ENCODE results near the gene ALG3.
"Not testable (repeated sequence)": the region's sequence is repeated elsewhere in the genome, so short reads cannot be mapped to it uniquely, and the experiment has no call there.

The ALG3 gene

GRCh38 chr3:184248454-184249411 lies at the start of gene ALG3:
TSS of gene ALG3 (minus strand) at chr3:184248962. CDS start at chr3:184248940, 22 bp downstream.
- DNase-seq = peak; percentile 68

DNA sequence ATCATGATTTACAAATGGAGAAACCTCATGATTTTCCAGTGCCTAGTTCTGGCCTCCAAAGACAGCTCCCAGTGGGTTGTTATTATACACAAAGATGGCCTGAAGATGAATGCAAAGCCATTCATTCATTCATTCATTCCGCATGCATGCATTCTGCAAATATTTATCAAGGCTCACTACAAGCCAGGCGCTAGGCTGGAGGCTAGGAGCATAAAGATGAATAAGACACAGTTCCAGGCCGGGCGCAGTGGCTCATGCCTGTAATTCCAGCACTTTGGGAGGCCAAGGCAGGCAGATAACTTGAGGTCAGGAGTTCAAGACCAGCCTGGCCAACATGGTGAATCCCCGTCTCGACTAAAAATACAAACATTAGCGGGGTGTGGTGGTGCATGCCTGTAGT lies 47.9 kb upstream of the ALG3 start:
- no peak for DNase-seq

GRCh38 chr3:184295771-184296170 lies 47.0 kb upstream of the ALG3 start:
- no peak for DNase-seq

GRCh38 chr3:184291738-184292445 lies 43.1 kb upstream of the ALG3 start:
- no peak for DNase-seq

GRCh38 chr3:184291044-184291737 lies 42.4 kb upstream of the ALG3 start:
- DNase-seq = no peak

GRCh38 chr3:184290331-184290730 lies 41.6 kb upstream of the ALG3 start:
- DNase-seq = no peak

GRCh38 chr3:184289426-184289938 lies 40.7 kb upstream of the ALG3 start:
- DNase-seq = no peak

DNA sequence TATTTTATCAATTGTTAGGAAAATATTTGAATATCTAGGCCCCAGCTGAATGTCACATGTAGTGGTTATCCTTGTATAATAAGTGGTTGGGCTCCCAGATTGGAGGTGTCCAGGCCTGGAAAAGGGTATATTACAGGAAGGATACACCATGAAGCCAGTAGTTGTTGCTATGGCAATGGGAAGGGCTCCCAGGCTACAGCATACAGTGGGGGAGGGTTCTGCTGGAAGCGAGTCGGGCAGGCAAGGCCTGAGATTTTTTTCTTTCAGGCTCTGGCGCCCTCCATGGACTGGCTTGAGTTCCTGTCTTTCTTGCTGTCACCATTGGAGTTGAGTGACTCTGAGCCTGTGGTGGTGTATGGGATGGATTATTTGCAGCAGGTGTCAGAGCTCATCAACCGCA lies 35.9 kb upstream of the ALG3 start:
- no peak for DNase-seq

DNA sequence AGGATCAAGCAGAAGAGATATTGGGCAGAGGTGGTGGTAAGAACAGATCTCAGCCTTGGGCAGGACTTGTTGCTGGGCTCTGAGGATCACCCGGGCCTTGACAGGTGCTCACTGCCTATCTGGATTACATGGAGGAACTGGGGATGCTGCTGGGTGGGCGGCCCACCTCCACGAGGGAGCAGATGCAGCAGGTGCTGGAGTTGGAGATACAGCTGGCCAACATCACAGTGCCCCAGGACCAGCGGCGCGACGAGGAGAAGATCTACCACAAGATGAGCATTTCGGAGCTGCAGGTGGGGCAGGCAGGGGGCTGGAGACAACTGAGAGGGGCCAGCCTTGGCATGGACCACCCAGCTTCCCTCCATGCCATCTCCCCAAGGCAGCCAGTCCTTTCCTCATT lies 34.9 kb upstream of the ALG3 start:
- no peak for DNase-seq

DNA sequence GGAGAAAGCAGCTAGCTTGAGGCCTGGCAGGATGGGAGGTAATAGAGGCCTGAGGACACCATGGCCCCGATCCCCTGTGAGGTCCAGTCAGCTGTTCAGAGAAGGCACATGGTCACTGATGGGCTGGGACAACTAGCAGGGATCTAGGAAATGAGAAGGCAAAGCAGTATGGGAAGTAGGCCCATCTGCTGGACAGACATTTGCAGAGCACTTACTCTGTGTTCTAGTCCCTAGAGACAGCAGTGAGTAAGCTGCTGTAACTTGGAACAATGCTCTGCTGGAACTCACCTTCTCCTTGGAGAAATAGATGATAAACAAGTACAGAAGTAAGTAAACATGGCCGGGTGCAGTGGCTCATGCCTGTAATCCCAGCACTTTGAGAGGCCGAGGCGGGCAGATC lies 34.2 kb upstream of the ALG3 start:
- no peak for DNase-seq

DNA sequence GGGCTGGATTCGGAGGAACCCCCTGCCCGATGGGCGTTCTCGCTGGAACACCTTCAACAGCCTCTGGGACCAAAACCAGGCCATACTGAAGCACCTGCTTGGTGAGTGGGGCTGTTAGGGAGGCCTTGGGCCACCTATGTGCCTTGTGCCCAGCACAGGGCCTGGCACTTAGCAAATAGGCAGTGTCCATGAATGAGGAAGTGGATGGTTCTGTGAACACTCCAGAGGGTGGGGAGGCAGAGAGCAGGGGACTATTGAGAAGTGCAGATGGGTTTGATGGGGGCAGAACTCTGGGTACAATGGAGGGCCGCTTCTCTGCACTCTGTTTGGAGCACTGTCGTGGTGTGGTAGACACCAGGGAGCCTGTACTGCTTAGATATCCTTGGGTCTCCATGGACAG lies 28.6 kb upstream of the ALG3 start:
- DNase-seq = no peak

DNA sequence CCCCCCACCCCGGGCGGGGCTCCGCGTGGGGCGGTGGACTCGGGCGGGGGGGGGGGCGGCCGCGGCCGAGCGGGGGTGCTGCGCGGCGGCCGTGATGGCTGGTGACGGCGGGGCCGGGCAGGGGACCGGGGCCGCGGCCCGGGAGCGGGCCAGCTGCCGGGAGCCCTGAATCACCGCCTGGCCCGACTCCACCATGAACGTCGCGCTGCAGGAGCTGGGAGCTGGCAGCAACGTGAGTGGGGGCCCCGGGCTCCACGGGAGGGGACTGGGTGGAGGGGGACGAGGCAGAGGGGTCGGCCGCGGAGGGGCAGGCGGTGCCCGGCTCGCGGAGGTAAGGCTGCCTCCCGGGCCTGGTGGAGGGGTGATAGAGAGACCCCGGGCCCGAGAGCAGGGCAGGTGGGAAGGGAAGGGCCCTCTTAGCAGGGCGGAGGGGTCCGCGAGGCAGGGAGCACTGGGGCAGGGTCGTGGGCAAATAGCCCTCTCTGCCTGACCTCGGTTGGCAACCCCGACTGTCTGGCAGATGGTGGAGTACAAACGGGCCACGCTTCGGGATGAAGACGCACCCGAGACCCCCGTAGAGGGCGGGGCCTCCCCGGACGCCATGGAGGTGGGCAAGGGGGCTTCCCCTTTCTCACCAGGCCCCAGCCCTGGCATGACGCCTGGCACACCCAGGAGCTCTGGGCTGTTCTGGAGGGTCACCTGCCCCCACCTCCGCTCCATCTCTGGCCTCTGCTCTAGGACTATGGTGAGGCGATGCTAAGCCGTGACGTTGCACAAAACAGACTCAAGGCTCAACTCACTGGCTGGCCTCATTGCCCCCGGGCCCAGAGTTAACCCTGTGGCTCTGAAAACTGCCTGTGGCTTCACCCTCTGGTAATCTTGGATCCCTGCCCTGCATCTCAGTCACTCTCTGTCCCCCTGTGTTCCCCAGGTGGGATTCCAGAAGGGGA lies 27.5 kb upstream of the ALG3 start, which contains the start of gene ECE2:
ECE2 (plus strand) TSS at position 62 of the 950 bp plus-strand sequence; CDS start at position 194, 132 bp downstream.
- DNase-seq = no peak

GRCh38 chr3:184275381-184275701 lies 26.6 kb upstream of the ALG3 start:
- no peak for DNase-seq

- DNase-seq = no peak
Observed at GRCh38 chr3:184272269-184272668, 23.5 kb upstream of the ALG3 start.

GRCh38 chr3:184267249-184267648 lies 18.5 kb upstream of the ALG3 start:
- DNase-seq = not testable (repeated sequence)

DNA sequence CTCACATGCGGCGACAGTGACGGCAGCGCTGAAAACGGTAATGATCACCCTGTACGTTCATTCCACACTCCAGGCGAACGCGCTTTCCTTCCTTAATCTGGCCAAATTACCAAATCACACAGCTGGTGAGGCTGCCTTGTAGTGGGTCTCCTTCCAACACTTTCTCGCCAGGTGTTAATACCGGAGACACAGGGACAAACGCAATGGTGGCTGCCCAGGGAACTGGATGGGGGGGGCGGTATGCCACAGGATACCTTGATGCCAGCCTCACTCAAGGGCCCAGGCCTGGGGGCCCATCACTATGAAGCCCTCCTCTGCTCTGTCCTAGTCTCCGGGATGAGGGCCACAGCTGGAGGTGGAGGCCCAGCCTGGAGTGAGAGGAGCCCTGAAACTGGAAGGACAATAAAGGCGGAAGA lies 14.0 kb upstream of the ALG3 start:
- no peak for DNase-seq

GRCh38 chr3:184261854-184262763 lies 13.3 kb upstream of the ALG3 start:
- DNase-seq = no peak

- DNase-seq = peak; percentile 14
Observed at GRCh38 chr3:184261270-184261853, 12.6 kb upstream of the ALG3 start, which contains the start of gene CAMK2N2. TSS of gene CAMK2N2 (minus strand) at chr3:184261553. CDS start at chr3:184261285, 268 bp downstream.

GRCh38 chr3:184260724-184261269 lies 12.0 kb upstream of the ALG3 start:
- no peak for DNase-seq

All from amniotic stem cell (primary cell).